Lower leg skin (tissue), 4 donors: ENCODE data around the gene ATP6V0D1. TPM values are rescaled to one million over a fixed set of nuclear protein-coding genes. Genes with fewer than 3 reads are reported as not detected.

Source experiments
- DNase-seq, 2 donors: peaks; one replicate each; pipeline ENCODE4 v3.0.0-alpha.2; 2019; ENCODE audit warnings: low spot score in 2 of 2
- H3K4me3 ChIP-seq: fragments of 200-600 bp; sonication (generic); 2 replicates; pipeline ENCODE4 v1.5.1; 2017; ENCODE audit warnings: mild to moderate bottlenecking, low read depth; ENCODE audit not compliant: poor library complexity, severe bottlenecking
- POLR2A ChIP-seq, 2 donors: fragments of 450-650 bp; IDR thresholded peaks; one replicate each; pipeline ENCODE4 v1.6.1; 2016 to 2017; ENCODE audit warnings: antibody characterized with exemption in 2 of 2, mild to moderate bottlenecking in 1 of 2, moderate library complexity in 1 of 2
- WGBS, 2 donors: methylation state at CpG; one replicate each; pipeline ENCODE4 v1.1.5; 2018; 5-methylcytosine and 5-hydroxymethylcytosine counted together
- intact Hi-C: fragments of 100-400 bp; cut with DNase I; formaldehyde crosslinking; loops from one replicate; pipeline ENCODE4 v1.15.0; 2023; ENCODE audit warnings: low total_unique reads
- total RNA-seq, 4 donors: library from RNA; depleted of rRNA; stranded (reverse); fragments of >200 nt; gene quantifications; one replicate each; pipeline ENCODE4 v1.1.0, GENCODE V29; 2016
- TF ChIP-seq, protein P1 (sequence below), 3 donors: fragments of 450-650 bp; IDR thresholded peaks; one replicate each; pipeline ENCODE4 v1.5.1; 2016; ENCODE audit warnings: antibody characterized with exemption in 3 of 3, mild to moderate bottlenecking in 3 of 3, moderate library complexity in 2 of 3

ATP6V0D1 gene
- total RNA-seq, 4 donors from 2014 or later, result 114 to 141 (median 131) TPM

DNA sequence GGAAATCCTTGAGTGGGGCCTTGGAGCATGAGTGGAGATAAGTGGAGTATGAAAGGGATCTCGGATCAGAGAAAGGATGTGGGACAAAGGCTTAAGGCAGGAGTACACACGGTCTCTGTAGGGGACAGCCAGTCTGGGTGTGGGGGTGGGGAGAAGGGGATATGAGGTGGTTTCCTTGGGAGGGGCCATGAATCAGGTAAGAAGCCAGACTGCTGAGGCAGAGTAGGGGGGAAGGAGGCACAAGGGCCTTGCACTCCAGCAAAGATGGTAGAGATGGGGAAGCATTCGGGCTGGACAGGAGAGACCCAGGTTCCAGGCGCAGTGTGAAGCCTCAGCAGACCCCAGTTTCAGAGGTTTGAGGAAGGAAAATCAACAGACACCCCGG lies 48.5 kb downstream of the ATP6V0D1 start:
- H3K4me3 ChIP-seq, result no peak overlapping the region
- 80 to 81% methylated on average over 5 of the region's 5 CpGs for WGBS, 2 donors
- no peak for TF ChIP-seq POLR2A (IDR thresholded peaks at IDR 0.05)
- TF ChIP-seq, protein P1, sequence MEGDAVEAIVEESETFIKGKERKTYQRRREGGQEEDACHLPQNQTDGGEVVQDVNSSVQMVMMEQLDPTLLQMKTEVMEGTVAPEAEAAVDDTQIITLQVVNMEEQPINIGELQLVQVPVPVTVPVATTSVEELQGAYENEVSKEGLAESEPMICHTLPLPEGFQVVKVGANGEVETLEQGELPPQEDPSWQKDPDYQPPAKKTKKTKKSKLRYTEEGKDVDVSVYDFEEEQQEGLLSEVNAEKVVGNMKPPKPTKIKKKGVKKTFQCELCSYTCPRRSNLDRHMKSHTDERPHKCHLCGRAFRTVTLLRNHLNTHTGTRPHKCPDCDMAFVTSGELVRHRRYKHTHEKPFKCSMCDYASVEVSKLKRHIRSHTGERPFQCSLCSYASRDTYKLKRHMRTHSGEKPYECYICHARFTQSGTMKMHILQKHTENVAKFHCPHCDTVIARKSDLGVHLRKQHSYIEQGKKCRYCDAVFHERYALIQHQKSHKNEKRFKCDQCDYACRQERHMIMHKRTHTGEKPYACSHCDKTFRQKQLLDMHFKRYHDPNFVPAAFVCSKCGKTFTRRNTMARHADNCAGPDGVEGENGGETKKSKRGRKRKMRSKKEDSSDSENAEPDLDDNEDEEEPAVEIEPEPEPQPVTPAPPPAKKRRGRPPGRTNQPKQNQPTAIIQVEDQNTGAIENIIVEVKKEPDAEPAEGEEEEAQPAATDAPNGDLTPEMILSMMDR (IDR thresholded peaks at IDR 0.05), result no peak
- no peak for DNase-seq
- intact Hi-C loops, result no loop called here

DNA sequence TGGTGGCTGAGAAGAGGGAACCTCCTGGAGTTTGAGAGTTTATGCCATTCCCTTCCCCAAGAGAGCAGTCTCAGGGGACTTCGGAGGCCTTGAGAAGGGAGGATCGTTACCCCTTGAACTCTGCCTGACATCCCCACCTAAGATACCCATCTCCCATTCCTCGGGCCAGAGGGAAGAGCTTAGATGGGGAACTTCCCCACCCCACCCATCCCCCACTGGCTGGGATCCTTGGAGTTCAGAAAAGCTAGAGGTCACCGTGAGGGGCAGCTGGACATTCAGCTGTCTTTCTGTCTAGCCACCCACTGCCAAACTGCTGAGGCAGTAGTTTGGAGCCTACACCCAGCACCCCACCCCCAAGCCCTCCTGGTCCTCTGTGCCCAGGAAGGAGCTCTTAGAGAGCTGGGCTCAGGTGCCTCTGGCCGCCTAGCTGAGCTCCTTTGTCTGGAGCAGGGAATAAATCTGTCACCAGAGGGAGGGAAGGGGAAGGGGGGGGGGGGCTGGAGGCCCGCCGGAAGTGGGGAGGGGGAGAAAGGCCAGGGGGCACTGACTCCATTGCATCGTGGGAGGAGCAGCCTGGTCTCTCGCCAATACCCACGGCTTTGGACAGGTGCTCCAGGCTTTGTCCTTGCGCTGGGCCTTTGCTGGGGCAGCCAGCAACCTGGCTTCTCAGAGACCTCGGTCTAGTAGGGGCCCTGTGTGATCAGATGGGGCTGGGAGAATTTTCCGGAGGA lies 49.0 kb downstream of the ATP6V0D1 start:
- TF ChIP-seq, protein P1 (IDR thresholded peaks at IDR 0.05), result no peak
- no peak for TF ChIP-seq POLR2A (IDR thresholded peaks at IDR 0.05)
- intact Hi-C loops, result no loop called here
- 36 to 41% methylated on average over 12 of the region's 13 CpGs for WGBS, 2 donors
- peak overlapping the region; percentile 20 for H3K4me3 ChIP-seq
- DNase-seq, result no peak

DNA sequence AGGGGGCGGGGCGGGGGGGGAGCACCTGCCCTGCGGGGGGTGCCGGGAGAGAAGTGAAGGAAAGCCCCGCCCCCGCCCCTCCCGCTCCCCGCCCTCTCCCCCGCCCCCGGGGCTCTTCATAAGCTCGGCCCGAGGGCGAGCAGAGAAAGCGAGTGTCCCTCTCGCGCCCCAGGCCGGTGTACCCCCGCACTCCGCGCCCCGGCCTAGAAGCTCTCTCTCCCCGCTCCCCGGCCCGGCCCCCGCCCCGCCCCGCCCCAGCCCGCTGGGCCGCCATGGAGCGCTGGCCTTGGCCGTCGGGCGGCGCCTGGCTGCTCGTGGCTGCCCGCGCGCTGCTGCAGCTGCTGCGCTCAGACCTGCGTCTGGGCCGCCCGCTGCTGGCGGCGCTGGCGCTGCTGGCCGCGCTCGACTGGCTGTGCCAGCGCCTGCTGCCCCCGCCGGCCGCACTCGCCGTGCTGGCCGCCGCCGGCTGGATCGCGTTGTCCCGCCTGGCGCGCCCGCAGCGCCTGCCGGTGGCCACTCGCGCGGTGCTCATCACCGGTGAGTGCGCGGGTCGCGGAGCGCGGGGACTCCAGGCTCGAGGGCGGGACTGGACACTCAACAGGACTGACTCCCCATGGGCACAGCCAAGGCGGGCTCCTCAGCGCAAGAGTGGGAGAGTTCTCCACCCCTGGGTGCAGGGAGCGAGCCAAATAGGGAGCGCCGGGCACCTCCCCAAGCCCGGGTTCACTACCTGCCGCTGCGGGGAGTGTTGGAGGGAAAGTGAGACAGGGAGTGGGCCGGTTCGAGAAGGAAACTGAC lies 49.8 kb downstream of the ATP6V0D1 start, which contains the start of gene HSD11B2:
Gene HSD11B2 (plus strand): TSS at position 145 of the 798 bp plus-strand sequence. CDS start 128 bp downstream, at position 273.
- no peak for TF ChIP-seq POLR2A (IDR thresholded peaks at IDR 0.05)
- TF ChIP-seq, protein P1 (IDR thresholded peaks at IDR 0.05), result no peak
- DNase-seq, result peak in 1 of 2 donors; percentile 91
- peak within 1 kb of the TSS; percentile 20 for H3K4me3 ChIP-seq
- WGBS, 2 donors, result 2 to 6% methylated on average over 8 to 41 of the region's 87 CpGs
- intact Hi-C loops, result no loop called here

DNA sequence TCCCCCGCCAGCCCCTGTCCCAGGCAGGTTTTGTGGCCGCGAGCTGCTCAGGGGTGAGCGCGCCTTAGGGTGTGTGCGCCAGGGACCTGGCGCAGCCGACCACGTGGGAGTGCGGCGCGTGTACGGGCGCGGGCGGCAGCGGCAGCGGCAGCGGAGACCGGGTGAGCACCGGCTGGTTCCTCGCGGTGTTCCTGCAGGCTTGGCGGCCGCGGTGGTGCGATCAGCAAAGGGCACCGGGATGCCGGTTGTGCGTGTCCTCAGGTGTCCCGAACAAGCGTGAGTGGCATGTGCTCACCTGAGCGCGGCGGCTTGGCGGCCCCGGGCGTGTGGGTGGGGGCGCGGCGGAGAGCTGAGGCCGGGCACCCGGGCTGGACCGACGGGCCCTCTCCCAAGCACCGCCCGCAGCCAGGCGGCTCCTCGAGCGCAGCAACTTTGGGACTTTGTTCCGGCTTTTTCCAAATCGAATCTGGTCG lies 50.4 kb downstream of the ATP6V0D1 start:
- peak overlapping the region; percentile 17 for H3K4me3 ChIP-seq
- intact Hi-C loops, result no loop called here
- DNase-seq, result no peak
- 4 to 5% methylated on average over 9 to 50 of the region's 53 CpGs for WGBS, 2 donors
- TF ChIP-seq POLR2A (IDR thresholded peaks at IDR 0.05), result no peak
- TF ChIP-seq, protein P1 (IDR thresholded peaks at IDR 0.05), result no peak

DNA sequence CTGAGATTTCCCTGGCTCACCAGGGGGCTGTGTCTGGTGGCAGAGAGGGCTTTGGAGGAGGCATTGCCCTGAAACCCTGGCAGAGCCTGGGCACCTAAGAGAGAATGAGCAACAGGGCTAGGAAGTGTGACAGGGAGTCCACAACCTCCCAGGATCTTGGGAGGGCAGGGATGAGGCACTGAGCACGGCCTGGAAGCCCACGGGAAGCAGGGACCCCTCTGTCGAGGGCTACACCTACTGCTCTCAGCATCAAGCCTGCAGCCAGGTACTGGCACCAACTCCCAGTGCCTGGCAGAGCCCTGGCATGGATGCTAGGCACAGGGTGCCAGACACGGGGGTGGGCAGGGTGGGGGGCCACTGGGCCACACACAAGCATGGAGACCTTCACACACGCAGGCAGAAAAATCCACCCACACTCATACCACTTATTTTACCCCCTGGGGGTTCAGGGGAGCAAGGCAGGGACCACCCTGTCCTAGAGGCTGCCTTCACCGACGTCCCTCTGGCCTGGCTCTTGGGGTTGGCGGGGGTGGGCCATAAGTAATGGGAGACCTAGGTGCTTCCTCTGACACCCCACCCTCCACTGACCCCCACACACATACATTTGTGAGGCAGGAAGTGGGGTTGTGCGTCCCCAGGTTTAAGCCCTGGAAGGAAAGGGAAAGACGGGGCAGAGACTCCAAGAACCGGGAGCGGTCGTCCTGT lies 51.0 kb downstream of the ATP6V0D1 start:
- 37 to 42% methylated on average over 9 to 12 of the region's 13 CpGs for whole genome bisulfite sequencing, 2 donors
- TF ChIP-seq, protein P1 (IDR thresholded peaks at IDR 0.05), result no peak
- no peak for TF ChIP-seq POLR2A (IDR thresholded peaks at IDR 0.05)
- H3K4me3 ChIP-seq, result peak overlapping the region; percentile 17
- intact Hi-C loops, result loop anchor here (5.0 kb wide), 1 partner anchor 37 kb away; no protein-coding TSS in a partner anchor
- DNase-seq, result no peak
